ENCODE results near the gene GNA15.
"Not testable (repeated sequence)": the region's sequence is repeated elsewhere in the genome, so short reads cannot be mapped to it uniquely, and the experiment has no call there.

Gene GNA15

GRCh38 chr19:3190921-3191805 lies 55.3 kb downstream of the GNA15 start:
- DNase-seq (ENCODE audit: low read depth): no peak

- DNase-seq (ENCODE audit: low read depth): not testable (repeated sequence)
Measured at GRCh38 chr19:3191806-3192104, 55.9 kb downstream of the GNA15 start.

- DNase-seq (ENCODE audit: low read depth): no peak
Measured at GRCh38 chr19:3192228-3192635, 56.4 kb downstream of the GNA15 start.

GRCh38 chr19:3192684-3193083 lies 56.9 kb downstream of the GNA15 start:
- DNase-seq (ENCODE audit: low read depth): no peak

GRCh38 chr19:3193256-3194105 lies 57.6 kb downstream of the GNA15 start:
- DNase-seq (ENCODE audit: low read depth): no peak

- DNase-seq (ENCODE audit: low read depth): no peak
Measured at GRCh38 chr19:3194106-3195087, 58.6 kb downstream of the GNA15 start.

GRCh38 chr19:3196064-3196932 lies 60.5 kb downstream of the GNA15 start:
- no peak for DNase-seq (ENCODE audit: low read depth)

- no peak for DNase-seq (ENCODE audit: low read depth)
Measured at GRCh38 chr19:3196933-3197205, 61.0 kb downstream of the GNA15 start.

GRCh38 chr19:3198901-3199700 lies 63.3 kb downstream of the GNA15 start:
- no peak for DNase-seq (ENCODE audit: low read depth)

- DNase-seq (ENCODE audit: low read depth): no peak
Measured at GRCh38 chr19:3201072-3201700, 65.4 kb downstream of the GNA15 start.

- DNase-seq (ENCODE audit: low read depth): no peak
Measured at GRCh38 chr19:3201911-3202310, 66.1 kb downstream of the GNA15 start.

- DNase-seq (ENCODE audit: low read depth): no peak
Measured at GRCh38 chr19:3202346-3202745, 66.5 kb downstream of the GNA15 start.

- not testable (repeated sequence) for DNase-seq (ENCODE audit: low read depth)
Measured at GRCh38 chr19:3202895-3203294, 67.1 kb downstream of the GNA15 start.

- no peak for DNase-seq (ENCODE audit: low read depth)
Measured at GRCh38 chr19:3203805-3204645, 68.2 kb downstream of the GNA15 start.

- DNase-seq (ENCODE audit: low read depth): no peak
Measured at GRCh38 chr19:3204646-3205275, 68.9 kb downstream of the GNA15 start.

GRCh38 chr19:3206216-3206953 lies 70.6 kb downstream of the GNA15 start:
- no peak for DNase-seq (ENCODE audit: low read depth)

GRCh38 chr19:3207461-3208242 lies 71.8 kb downstream of the GNA15 start:
- no peak for DNase-seq (ENCODE audit: low read depth)

All from fibroblast of the conjunctiva (primary cell).